HepG2 (cell line): ENCODE results near the gene LMNA. TPM values are rescaled to one million over a fixed set of nuclear protein-coding genes. Genes with fewer than 3 reads are reported as not detected.

ENCODE experiments used
- KDM1A ChIP-seq: IDR thresholded peaks from 2 replicates; pipeline ENCODE4 v1.6.1; 2016; ENCODE audit warnings: missing compliant biosample characterization
- POLR2AphosphoS2 ChIP-seq: IDR thresholded peaks from 2 replicates; pipeline ENCODE4 v1.6.1; 2011; ENCODE audit warnings: low read depth, low read length, improper control_type of control experiment
- polyA plus RNA-seq, 8 experiments: library from polyadenylated mRNA; depleted of rRNA in 3 of 8; stranded (reverse) in 7 of 8; unstranded in 1 of 8; fragments of >200 nt; fragmentation: Illumina TruSeq in 4 of 8; extraction: Trizol in 4 of 8; gene quantifications; 2 replicates each; pipeline versions ENCODE4 v1.2.1 to v1.2.3, GENCODE V29; 2011 to 2016; ENCODE audit warnings: low read depth in 4 of 8, missing spikeins in 1 of 8, mixed read lengths in 1 of 8; ENCODE audit not compliant: insufficient read depth in 1 of 8
- total RNA-seq, 5 experiments: library from RNA; depleted of rRNA; stranded (reverse); fragments of >200 nt; fragmentation: Illumina TruSeq; extraction: Trizol; gene quantifications; 2 replicates each; pipeline ENCODE4 v1.2.3, GENCODE V29; 2016; ENCODE audit warnings: low read depth in 1 of 5
- TF ChIP-seq, protein P1 (sequence below): sonication (generic); formaldehyde crosslinking; conservative IDR thresholded peaks from 2 replicates; pipeline ENCODE4 v1.4.0; 2020; ENCODE audit warnings: mild to moderate bottlenecking, missing genetic modification reagents, moderate library complexity
- TF ChIP-seq, protein P2 (sequence below): sonication (generic); formaldehyde crosslinking; IDR thresholded peaks from 2 replicates; pipeline ENCODE4 v1.4.0; 2020; ENCODE audit warnings: missing genetic modification reagents
- TF ChIP-seq, protein P3 (sequence below): IDR thresholded peaks from 2 replicates; pipeline ENCODE4 v1.6.1; 2016
- TF ChIP-seq, protein P4 (sequence below), 2 experiments: IDR thresholded peaks; 2 replicates each; pipeline ENCODE4 v1.6.1; 2011 to 2012; ENCODE audit warnings: low read length in 2 of 2, borderline replicate concordance in 1 of 2, low read depth in 1 of 2, mild to moderate bottlenecking in 1 of 2, moderate library complexity in 1 of 2
- TF ChIP-seq, protein P5 (sequence below), 2 experiments: sonication (generic) in 1 of 2; formaldehyde crosslinking in 1 of 2; IDR thresholded peaks; 2 replicates each; pipeline versions ENCODE4 v1.5.1 to v1.6.1; 2011 to 2020; ENCODE audit warnings: borderline replicate concordance in 1 of 2, low read depth in 1 of 2, low read length in 1 of 2, mild to moderate bottlenecking in 1 of 2, missing genetic modification reagents in 1 of 2, moderate library complexity in 1 of 2
- TF ChIP-seq, protein P6 (sequence below): sonication (generic); formaldehyde crosslinking; IDR thresholded peaks from 2 replicates; pipeline ENCODE4 v1.4.0; 2020; ENCODE audit warnings: missing genetic modification reagents

Gene LMNA
- total and polyA plus RNA-seq, 2 of the 13 experiments (the other 11 are each of a cell fraction or from before 2014, with no cell fraction given): 107 to 225 TPM

DNA sequence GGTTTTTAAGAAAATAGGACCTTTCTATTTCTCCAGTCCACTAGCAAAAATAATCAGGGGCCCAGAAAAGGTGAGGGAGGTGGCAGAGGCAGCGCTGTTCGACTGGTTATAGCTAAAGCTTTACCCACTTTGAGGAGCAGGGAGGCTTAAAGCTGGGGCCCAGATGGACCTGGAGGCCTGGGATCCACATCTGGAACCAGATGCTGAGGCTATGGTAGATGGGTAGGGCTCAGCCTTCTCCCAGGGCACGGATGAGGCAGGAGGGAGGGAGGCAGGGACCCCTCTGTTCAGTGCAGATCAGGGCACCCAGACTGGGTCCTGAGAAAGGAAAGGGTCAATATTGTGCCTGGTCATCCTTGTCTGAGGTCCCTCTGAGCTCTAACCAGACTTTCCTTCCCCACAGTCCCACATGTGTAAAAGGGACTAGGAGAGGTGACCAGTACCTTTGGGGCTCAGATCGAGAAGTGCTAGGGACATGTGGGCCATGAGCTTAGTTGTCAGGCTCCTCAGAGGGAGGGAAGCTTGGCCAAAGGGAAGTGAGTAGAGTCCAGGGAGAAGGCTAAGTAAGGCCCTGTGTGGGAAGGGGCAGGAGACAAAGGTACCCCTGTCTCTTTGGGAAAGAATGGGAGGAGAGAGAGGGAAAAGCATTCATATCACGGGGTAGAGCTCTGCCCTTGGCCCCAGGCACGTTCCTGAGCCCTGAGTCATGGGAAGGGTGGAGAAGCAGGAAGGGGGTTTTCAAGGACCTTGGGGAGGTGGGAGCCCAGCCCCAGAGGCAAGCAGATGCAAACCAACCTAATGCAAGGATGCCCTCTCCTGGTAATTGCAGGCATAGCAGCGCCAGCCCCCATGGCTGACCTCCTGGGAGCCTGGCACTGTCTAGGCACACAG lies 15.4 kb downstream of the LMNA start (continued):
- TF ChIP-seq, protein P1, sequence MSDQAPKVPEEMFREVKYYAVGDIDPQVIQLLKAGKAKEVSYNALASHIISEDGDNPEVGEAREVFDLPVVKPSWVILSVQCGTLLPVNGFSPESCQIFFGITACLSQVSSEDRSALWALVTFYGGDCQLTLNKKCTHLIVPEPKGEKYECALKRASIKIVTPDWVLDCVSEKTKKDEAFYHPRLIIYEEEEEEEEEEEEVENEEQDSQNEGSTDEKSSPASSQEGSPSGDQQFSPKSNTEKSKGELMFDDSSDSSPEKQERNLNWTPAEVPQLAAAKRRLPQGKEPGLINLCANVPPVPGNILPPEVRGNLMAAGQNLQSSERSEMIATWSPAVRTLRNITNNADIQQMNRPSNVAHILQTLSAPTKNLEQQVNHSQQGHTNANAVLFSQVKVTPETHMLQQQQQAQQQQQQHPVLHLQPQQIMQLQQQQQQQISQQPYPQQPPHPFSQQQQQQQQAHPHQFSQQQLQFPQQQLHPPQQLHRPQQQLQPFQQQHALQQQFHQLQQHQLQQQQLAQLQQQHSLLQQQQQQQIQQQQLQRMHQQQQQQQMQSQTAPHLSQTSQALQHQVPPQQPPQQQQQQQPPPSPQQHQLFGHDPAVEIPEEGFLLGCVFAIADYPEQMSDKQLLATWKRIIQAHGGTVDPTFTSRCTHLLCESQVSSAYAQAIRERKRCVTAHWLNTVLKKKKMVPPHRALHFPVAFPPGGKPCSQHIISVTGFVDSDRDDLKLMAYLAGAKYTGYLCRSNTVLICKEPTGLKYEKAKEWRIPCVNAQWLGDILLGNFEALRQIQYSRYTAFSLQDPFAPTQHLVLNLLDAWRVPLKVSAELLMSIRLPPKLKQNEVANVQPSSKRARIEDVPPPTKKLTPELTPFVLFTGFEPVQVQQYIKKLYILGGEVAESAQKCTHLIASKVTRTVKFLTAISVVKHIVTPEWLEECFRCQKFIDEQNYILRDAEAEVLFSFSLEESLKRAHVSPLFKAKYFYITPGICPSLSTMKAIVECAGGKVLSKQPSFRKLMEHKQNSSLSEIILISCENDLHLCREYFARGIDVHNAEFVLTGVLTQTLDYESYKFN (CRISPR knock-in tag): peak; percentile 93
- TF ChIP-seq, protein P2, sequence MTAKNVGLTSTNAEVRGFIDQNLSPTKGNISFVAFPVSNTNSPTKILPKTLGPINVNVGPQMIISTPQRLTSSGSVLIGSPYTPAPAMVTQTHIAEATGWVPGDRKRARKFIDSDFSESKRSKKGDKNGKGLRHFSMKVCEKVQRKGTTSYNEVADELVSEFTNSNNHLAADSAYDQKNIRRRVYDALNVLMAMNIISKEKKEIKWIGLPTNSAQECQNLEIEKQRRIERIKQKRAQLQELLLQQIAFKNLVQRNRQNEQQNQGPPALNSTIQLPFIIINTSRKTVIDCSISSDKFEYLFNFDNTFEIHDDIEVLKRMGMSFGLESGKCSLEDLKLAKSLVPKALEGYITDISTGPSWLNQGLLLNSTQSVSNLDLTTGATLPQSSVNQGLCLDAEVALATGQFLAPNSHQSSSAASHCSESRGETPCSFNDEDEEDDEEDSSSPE (CRISPR knock-in tag): no peak
- TF ChIP-seq, protein P3, sequence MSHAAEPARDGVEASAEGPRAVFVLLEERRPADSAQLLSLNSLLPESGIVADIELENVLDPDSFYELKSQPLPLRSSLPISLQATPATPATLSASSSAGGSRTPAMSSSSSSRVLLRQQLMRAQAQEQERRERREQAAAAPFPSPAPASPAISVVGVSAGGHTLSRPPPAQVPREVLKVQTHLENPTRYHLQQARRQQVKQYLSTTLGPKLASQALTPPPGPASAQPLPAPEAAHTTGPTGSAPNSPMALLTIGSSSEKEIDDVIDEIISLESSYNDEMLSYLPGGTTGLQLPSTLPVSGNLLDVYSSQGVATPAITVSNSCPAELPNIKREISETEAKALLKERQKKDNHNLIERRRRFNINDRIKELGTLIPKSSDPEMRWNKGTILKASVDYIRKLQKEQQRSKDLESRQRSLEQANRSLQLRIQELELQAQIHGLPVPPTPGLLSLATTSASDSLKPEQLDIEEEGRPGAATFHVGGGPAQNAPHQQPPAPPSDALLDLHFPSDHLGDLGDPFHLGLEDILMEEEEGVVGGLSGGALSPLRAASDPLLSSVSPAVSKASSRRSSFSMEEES (CRISPR knock-in tag): peak; percentile 98
- TF ChIP-seq, protein P4, sequence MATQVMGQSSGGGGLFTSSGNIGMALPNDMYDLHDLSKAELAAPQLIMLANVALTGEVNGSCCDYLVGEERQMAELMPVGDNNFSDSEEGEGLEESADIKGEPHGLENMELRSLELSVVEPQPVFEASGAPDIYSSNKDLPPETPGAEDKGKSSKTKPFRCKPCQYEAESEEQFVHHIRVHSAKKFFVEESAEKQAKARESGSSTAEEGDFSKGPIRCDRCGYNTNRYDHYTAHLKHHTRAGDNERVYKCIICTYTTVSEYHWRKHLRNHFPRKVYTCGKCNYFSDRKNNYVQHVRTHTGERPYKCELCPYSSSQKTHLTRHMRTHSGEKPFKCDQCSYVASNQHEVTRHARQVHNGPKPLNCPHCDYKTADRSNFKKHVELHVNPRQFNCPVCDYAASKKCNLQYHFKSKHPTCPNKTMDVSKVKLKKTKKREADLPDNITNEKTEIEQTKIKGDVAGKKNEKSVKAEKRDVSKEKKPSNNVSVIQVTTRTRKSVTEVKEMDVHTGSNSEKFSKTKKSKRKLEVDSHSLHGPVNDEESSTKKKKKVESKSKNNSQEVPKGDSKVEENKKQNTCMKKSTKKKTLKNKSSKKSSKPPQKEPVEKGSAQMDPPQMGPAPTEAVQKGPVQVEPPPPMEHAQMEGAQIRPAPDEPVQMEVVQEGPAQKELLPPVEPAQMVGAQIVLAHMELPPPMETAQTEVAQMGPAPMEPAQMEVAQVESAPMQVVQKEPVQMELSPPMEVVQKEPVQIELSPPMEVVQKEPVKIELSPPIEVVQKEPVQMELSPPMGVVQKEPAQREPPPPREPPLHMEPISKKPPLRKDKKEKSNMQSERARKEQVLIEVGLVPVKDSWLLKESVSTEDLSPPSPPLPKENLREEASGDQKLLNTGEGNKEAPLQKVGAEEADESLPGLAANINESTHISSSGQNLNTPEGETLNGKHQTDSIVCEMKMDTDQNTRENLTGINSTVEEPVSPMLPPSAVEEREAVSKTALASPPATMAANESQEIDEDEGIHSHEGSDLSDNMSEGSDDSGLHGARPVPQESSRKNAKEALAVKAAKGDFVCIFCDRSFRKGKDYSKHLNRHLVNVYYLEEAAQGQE (IDR thresholded peaks at IDR 0.05; ENCODE audit: borderline replicate concordance in 1 of 2, low read depth in 1 of 2, low read length in 2 of 2): no peak
- peak; percentile 29; the same call in 1 of the 2 replicates for TF ChIP-seq KDM1A (CRISPR knock-in tag)
- peak; percentile 71; the same call in 1 of the 2 replicates for TF ChIP-seq POLR2AphosphoS2
- TF ChIP-seq, protein P5, sequence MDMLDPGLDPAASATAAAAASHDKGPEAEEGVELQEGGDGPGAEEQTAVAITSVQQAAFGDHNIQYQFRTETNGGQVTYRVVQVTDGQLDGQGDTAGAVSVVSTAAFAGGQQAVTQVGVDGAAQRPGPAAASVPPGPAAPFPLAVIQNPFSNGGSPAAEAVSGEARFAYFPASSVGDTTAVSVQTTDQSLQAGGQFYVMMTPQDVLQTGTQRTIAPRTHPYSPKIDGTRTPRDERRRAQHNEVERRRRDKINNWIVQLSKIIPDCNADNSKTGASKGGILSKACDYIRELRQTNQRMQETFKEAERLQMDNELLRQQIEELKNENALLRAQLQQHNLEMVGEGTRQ (IDR thresholded peaks at IDR 0.05; ENCODE audit: low read depth, low read length): no peak
- TF ChIP-seq, protein P5 (CRISPR knock-in tag; IDR thresholded peaks at IDR 0.05; ENCODE audit: borderline replicate concordance): no peak
- TF ChIP-seq, protein P6, sequence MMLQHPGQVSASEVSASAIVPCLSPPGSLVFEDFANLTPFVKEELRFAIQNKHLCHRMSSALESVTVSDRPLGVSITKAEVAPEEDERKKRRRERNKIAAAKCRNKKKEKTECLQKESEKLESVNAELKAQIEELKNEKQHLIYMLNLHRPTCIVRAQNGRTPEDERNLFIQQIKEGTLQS (CRISPR knock-in tag): peak; percentile 99
